Stimulated activated CD4-positive, alpha-beta T cell treated with anti-CD3 and anti-CD28 coated beads, Interleukin-4, amount 100 ng/mL, for 24 hours (primary cell): ENCODE data around the gene AFMID.

ENCODE experiments used
- DNase-seq: peaks from one replicate; pipeline ENCODE4 v3.0.0-alpha.2; 2020

AFMID gene

GRCh38 chr17:78180083-78180482 is 7.1 kb upstream of the AFMID start:
- DNase-seq, result no peak

DNA sequence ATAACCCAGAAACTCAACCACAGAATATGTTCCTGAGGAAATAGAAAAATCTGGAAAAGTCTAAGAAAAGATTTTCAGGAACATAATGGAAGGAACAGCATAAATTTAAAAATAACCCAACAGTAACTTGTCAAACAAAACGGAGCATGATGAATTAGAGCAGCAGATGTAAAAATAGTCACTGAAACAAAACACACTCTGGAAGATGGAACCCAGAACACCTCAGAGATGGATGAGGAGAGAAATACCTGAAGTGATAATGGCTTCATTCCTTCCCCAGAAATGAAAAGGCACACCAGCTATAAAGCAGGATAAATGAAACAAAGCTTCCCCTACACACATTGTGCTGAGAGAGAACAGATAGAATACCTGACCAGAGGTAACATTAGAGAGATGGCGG is 6.7 kb upstream of the AFMID start:
- DNase-seq, result no peak

DNA sequence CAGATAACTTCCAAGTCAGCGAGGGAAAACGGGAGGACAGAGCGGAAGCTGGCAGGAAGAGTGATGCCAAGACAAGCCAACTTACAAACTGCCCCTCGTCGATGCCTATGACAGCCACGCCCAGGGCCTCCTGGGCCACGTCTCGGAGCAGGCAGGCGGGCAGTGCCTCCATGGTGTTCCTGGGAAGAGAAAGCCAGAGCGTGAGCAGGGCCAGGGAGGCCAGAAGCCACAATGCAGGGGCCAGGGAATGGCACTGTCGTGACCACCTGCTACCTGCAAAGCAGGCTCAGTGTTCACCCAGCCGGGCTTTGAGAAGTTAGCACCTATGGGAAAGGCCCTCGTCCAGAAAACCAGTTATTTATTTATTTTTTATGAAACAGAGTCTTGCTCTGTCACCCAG is 4.7 kb upstream of the AFMID start:
- DNase-seq, result no peak

DNA sequence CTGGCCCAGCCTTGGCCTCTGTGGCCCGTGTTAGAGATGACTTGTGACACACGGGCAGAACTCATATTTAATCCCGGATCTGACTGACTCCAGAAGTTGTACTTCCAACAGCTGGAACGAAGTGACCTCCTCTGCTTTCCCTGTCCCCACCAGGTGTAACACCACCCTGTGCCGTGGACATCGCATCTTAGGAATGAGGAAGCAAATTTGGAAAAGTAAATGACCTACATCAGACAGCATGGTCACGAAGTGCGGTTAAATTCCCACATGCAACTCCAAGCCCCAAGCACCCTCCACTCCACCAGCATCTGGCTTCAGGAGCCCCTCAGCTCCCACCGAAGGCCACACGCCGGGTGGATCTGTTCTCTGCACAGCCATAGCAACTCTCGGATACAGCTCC is 3.2 kb upstream of the AFMID start:
- DNase-seq, result no peak

DNA sequence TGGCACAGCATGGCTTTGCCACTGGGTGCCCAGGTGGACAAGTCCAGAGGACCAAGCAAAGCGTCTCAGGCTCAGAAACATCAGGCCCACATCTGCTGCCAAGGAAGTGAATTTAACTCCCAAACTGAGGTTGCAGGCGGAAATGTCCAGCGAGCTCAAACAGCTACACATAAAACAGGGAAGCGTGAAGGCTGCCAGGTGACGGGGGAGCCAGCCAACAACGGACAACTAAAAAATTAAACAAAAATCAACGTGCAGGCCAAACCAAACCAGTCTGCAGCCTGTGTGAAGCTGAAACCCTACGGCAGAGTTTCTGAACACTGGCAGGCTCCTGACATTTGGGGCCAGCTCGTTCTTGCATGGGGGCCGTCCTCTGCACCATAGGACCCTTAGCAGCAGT is 2.8 kb upstream of the AFMID start:
- DNase-seq, result no peak

GRCh38 chr17:78184868-78185267 is 2.3 kb upstream of the AFMID start:
- DNase-seq, result no peak

DNA sequence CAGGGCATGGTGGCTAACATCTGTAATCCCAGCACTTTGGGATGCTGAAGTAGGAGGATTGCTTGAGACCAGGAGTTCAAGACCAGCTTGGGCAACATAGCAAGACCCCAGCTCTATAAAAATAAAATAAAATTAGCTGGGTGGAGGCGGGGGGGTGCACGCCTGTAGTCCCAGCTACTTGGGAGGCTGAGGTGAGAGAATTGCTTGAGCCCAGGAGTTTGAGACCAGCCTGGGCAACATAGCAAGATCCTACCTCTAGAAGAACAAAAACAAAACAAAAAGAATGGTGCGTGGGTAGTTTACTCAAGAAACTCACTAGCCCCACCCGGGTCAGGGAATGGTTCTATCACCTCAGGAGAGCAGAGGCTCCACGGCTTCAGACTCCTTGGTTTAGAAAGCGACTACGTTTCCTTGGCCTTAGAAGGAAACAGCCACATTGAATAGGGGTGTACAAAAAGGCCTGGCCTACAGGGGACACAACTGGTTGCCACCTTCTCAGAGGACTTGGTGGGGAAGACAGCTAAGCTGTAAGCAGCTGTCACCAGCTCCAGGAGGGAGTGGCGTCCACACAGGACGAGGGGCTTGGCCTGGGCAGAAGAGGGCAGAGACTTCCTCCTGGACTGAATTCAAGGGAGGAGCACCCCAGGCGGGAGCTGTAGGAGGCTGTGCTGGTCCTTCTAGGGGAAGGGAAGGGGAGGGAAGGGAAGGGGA is 1.0 kb upstream of the AFMID start:
- no peak for DNase-seq

- no peak for DNase-seq
These were observed 9.6 kb downstream of the AFMID start for GRCh38 chr17:78196716-78197115.

DNA sequence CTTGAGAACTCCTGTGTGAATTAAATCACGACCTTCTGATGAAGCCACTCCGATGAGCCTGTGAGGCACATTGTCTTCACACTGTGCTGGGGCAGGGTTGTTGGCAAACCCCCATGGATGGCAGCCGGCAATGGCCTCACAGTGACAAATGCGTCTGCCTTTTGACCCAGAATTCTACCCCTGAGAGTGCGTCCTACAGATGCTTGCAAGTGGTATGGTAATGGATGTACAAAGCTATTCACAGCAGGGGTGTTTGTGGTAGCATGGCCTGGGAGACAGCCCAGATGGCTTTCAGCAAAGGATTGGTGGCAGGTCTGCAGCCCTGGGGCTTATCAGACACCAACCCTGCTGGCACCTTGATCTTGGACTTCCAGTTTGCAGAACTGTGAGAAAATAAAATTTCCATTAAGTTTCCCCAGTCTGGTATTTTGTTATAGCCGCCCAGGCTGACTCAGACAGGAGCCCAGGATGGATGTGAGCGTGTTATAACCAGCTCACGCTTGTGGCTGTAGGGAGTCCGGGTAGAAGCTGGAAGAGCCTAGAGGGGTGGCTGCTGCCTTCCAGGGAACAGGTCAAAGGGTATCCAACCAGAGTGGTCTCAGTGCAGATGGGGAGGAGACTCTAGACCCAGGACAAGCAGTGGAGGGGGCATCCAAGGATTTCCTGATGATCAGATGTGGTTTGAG is 10.1 kb downstream of the AFMID start:
- DNase-seq, result no peak

DNA sequence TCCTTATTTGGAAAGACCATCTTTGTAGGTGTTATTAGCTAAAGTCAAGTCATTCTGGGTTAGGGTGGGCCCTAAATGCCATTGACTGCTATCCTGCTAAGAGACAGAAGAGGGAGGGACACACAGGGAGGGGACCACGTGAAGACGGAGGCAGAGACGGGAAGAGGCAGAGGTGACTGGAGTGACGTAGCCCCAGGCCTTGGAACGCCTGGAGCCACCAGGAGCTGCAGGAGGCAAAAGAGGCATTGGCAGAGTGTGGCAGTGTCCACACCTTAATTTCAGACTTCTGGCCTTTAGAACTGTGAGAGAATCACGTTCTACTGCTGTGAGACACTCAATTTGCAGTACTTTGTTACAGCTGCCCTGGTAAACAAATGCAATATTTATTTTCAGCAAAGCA is 13.3 kb downstream of the AFMID start:
- DNase-seq, result no peak

GRCh38 chr17:78202666-78203065 is 15.5 kb downstream of the AFMID start:
- no peak for DNase-seq

GRCh38 chr17:78204387-78205123 is 17.4 kb downstream of the AFMID start:
- DNase-seq, result no peak

DNA sequence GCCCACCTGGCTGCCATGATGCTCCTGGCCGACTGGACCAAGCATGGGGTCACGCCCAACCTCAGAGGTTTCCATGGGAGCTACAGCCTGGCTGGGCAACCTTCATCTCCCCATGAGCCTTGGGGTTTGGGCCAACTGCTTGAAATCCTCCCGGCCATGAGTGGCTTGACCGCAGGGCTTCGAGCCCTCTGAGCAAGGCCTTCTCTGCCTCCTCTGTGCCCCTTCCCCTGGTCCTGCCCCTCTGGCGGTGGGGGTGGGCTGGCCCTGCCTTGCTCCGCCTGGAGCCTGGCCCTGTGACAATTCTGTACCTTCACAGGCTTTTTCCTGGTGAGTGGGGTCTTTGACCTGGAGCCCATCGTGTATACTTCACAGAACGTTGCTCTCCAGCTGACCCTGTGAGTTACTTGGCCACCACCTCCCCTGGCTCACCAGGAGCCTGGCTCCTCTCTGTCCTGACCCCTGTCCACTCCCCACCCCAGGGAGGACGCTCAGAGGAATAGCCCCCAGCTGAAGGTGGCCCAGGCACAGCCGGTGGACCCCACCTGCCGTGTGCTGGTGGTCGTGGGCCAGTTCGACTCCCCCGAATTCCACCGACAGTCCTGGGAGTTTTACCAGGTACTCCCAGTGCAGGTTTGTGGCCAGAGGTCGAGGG is 18.1 kb downstream of the AFMID start:
- no peak for DNase-seq

- DNase-seq, result no peak
These were observed 19.1 kb downstream of the AFMID start for GRCh38 chr17:78206298-78206697.

DNA sequence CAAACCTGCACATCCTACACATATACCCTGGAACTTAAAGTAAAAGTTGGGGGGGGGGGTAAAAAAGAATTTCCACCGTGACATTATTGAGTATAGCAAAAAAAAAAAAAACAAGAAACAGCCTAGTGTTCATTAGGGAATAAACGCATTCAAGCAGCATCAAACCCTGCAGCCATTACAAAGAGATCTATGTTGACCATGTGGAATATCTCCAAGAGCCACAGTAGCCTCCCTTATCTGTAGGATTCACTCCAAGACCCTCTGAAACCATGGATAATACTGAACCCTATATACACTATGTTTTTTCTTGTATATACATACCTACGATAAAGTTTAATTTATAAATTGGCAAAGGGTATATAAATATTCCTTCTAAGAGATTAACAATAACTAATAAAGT is 21.3 kb downstream of the AFMID start:
- DNase-seq, result no peak

DNA sequence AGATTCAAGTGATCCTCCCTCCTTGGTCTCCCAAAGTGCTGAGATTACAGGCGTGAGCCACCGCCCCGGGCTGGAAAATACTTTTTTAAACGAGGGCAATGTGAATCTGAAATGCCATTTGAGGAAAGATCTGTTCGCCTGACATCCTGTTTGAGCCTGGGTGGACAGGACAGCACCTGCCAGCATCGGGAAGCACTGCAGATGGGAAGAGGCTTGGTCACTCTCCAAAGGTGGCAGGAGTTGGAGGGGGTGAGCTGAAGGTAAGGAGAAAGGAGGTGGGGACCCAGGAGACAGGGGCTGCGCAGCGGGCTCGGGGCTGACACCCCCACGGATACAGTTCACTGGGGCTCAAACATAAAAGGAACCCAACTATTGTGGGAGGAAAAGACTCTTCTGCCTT is 22.9 kb downstream of the AFMID start:
- no peak for DNase-seq

- DNase-seq, result no peak
These were observed 23.9 kb downstream of the AFMID start for GRCh38 chr17:78211032-78211431.

- DNase-seq, result peak; percentile 92
These were observed 27.0 kb downstream of the AFMID start, which contains the start of gene BIRC5 for GRCh38 chr17:78214016-78214705. Gene BIRC5 (plus strand): TSS chr17:78214253. CDS start chr17:78214317, 64 bp downstream.

DNA sequence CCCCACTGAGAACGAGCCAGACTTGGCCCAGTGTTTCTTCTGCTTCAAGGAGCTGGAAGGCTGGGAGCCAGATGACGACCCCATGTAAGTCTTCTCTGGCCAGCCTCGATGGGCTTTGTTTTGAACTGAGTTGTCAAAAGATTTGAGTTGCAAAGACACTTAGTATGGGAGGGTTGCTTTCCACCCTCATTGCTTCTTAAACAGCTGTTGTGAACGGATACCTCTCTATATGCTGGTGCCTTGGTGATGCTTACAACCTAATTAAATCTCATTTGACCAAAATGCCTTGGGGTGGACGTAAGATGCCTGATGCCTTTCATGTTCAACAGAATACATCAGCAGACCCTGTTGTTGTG is 27.5 kb downstream of the AFMID start:
- DNase-seq, result no peak

GRCh38 chr17:78219396-78220150 is 32.4 kb downstream of the AFMID start:
- DNase-seq, result no peak

GRCh38 chr17:78223061-78223460 is 35.9 kb downstream of the AFMID start:
- no peak for DNase-seq

GRCh38 chr17:78223765-78224164 is 36.6 kb downstream of the AFMID start:
- DNase-seq, result no peak
